Putamen (tissue), 1 donor: ENCODE results near the gene KPRP.

Experiments
- DNase-seq: peaks from one replicate; pipeline ENCODE4 v3.0.0-alpha.2; 2016; ENCODE audit warnings: low spot score

Gene KPRP, protein sequence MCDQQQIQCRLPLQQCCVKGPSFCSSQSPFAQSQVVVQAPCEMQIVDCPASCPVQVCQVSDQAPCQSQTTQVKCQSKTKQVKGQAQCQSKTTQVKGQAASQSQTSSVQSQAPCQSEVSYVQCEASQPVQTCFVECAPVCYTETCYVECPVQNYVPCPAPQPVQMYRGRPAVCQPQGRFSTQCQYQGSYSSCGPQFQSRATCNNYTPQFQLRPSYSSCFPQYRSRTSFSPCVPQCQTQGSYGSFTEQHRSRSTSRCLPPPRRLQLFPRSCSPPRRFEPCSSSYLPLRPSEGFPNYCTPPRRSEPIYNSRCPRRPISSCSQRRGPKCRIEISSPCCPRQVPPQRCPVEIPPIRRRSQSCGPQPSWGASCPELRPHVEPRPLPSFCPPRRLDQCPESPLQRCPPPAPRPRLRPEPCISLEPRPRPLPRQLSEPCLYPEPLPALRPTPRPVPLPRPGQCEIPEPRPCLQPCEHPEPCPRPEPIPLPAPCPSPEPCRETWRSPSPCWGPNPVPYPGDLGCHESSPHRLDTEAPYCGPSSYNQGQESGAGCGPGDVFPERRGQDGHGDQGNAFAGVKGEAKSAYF

DNA sequence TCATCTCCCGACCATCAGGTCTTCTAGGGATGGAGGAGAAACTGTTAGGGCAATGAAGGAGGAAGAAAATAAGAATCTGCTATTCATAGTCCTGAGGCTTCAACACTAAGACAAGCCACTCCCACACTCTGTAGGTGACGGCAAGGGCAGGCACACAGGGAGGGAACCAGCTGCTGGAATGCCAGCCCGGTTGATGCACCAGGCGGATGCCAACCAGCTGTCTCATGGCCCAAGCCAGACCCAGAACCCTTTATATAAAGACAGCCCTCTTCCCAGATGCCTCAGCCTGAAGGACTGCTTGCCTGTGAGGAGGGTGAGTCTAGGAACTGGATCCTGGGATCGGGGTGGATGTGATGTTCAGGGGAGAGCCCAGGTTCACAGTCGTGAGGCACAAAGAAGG is at the start of gene KPRP:
Gene KPRP, plus strand, starts transcription at position 279 of the 400 bp plus-strand sequence. CDS start 1,564 bp downstream, outside the sequence.
- peak; percentile 16 for DNase-seq

DNA sequence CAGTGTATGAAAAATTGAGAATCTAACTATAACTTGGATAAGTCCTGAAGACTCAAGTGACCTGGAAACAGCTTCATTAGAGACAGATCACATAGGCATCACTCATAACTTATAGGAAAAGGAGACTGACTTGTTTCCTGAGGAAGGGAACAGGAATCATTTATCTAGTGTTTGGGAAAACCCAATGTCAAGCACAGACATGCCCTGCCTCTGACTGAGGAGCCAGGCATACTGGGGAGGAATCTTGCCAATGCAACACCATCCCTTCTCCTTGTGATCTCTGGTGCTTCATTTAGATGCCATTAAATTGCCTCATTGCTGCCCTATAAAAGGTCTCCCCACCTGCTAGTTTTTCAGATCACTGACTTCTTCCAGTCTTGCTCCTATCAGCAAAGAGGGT is 39.6 kb upstream of the KPRP start:
- DNase-seq = no peak

GRCh38 chr1:152725261-152725660 is 32.6 kb upstream of the KPRP start:
- no peak for DNase-seq

DNA sequence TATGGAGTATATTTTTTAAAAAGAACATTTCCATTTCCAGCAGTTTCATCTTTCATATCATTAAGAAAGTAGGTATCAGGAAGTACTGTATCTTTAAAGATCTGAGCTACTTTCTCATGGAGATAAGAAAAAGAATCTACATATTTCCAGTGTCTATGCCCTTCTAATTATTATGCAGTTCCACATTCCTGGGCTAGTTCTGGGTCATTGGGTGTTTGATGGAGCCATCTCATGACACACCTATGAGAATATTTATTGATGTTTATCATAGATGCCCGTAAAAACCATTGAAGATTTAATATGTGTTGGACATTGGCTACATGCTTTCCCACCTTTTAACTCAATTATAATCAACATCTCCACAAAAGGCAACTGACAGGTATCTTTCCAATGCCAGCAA is 28.8 kb upstream of the KPRP start:
- DNase-seq = no peak

DNA sequence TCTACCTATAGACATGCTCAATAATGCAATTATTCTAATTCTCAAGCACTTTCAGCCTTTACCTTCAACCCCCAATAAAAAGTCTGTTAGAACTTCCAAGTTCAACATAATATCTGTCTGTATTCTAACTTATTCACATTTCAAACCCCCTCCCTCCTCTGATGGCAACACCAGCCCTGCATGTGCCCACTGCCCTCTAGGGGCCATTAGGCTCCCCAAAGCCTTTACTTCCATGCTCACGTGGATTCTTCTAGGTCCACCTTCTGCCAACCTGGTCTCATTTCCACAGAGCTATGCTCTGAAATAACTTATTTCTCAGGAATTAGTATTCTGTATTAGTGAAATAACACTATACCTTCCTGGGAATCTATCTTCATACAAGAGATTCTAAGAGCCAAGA is 22.2 kb upstream of the KPRP start:
- no peak for DNase-seq

GRCh38 chr1:152737997-152738396 is 19.8 kb upstream of the KPRP start:
- DNase-seq = no peak

- no peak for DNase-seq
Observed at GRCh38 chr1:152739841-152740240, 18.0 kb upstream of the KPRP start.

DNA sequence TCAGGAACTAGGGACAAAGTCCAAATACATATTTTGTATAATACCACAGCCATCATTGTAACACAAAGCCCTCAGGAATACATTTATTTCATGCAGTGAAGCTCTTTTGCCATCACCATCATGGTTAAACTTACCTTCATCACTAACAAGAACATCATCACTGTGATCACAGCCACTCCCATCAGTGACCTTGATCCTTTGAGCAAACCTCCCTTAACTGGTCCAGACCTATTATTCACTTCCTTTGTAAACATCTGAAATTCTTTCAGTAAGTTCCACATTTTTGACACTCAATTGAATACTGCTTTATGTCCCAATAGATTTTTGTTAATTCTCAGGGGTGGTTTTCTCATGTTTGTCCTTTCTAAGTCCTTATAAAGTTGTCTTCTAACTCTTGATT is 16.2 kb upstream of the KPRP start:
- DNase-seq = no peak

- no peak for DNase-seq
Observed at GRCh38 chr1:152743371-152744145, 14.3 kb upstream of the KPRP start.

DNA sequence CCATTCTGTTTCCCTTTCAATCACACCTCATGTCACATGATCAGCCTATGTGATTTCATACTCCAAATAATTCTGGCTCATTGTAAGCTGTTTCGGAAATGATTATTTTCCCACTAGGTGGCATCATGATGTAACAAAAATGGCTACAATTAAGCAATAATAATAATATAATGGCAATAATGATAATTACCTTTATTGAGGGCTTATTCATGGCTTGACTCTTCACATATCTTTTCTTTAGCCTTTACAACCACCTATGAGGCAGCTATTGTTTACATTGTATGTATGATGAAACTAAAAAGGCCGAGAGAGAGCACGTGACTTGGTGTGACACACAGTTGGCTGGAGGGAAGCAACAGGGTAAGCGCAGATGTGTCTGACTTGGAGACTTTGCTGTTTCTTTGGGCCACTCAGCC is 12.5 kb upstream of the KPRP start:
- DNase-seq = no peak

GRCh38 chr1:152745765-152746444 is 11.9 kb upstream of the KPRP start:
- no peak for DNase-seq

- no peak for DNase-seq
Observed at GRCh38 chr1:152747831-152748230, 10.0 kb upstream of the KPRP start.

DNA sequence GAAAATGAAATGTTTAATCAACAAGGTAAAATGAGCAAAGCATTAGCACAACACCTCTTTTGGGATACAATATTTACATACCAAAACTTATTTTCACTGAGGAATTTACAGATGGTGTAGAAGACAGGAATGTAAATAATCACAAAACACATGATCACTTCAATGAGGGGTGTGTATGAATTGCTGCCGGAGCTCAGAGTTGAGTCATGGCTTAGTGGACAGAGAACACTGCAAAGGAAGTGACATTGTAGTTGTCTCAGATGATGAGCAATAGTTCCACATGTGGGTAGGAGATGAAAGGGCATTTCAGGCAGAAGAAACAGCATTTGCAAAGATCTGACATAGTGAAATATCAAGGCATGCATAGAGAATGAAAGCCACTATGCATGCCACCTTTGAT is 5.6 kb upstream of the KPRP start:
- DNase-seq = no peak

- DNase-seq = no peak
Observed at GRCh38 chr1:152753586-152753985, 4.2 kb upstream of the KPRP start.

GRCh38 chr1:152756872-152757271 is 953 bp upstream of the KPRP start:
- DNase-seq = no peak

GRCh38 chr1:152758636-152759035 is 811 bp downstream of the KPRP start:
- DNase-seq = no peak

DNA sequence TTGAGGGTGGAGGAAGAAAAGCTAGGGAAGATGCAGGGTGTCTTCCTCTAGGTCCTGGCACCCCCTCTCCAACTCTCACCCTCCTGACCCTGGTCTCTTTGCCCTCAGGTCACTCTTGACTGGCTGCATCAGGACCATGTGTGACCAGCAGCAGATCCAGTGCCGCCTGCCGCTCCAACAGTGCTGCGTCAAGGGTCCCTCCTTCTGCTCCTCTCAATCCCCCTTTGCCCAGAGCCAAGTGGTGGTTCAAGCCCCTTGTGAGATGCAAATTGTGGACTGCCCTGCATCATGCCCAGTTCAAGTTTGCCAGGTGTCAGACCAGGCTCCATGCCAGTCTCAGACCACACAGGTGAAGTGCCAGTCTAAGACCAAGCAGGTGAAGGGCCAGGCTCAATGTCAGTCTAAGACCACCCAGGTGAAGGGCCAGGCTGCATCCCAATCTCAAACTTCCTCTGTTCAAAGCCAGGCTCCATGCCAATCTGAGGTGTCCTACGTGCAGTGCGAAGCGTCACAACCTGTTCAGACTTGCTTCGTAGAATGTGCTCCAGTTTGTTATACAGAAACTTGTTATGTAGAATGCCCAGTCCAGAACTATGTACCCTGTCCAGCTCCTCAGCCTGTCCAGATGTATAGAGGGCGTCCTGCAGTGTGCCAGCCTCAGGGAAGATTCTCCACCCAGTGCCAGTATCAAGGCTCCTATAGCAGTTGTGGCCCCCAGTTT is 1.8 kb downstream of the KPRP start:
- no peak for DNase-seq

DNA sequence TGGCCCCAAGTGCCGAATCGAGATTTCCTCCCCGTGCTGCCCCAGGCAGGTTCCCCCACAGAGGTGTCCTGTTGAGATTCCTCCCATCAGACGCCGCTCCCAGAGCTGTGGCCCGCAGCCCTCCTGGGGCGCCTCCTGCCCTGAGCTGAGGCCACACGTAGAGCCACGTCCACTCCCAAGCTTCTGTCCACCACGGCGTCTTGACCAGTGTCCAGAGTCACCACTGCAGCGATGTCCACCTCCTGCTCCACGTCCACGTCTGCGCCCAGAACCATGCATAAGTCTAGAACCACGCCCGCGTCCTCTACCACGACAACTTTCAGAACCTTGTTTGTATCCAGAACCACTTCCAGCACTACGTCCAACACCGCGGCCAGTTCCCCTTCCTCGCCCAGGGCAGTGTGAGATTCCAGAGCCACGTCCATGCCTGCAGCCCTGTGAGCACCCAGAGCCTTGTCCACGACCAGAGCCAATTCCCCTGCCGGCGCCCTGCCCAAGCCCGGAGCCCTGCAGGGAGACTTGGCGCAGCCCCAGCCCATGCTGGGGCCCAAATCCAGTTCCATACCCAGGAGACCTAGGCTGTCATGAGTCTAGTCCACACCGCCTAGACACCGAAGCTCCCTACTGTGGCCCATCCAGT is 2.8 kb downstream of the KPRP start:
- no peak for DNase-seq

- DNase-seq = peak; percentile 76
Observed at GRCh38 chr1:152761609-152762213, 3.9 kb downstream of the KPRP start.

DNA sequence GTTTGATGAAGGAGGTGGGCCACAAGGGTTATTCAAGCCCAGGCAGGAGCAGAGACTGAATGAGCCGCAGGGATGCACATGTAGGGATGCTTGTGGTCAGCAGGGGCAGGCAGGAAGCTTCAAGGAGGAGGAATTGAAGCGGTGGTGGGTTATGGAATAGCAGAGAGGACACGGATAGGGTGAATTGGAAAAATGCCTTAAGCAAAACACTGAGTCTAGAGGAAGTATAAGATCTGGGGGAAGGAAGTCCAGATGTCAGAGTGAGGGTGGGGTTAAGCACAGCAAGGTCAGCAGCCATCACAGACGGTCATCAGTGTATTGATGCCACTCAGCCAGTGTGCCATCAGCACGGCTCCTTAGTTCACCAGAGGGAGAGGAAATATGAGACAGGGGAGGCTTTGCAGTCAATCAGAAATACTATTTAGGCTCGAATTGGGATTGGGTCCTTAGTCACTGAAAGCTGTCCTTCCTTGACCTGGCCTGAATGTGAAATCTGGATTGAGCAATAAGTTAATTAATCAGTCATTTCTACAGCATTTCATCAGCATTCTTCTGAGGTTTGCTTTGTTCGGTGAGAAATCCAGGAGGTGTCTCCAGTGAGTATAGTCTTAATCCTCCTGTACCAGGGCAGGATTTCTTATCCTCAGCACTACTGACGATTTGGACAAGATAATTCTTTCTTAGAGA is 11.2 kb downstream of the KPRP start:
- DNase-seq = no peak
